Measurements from ENCODE around the gene ARCN1. TPM values are rescaled to one million over a fixed set of nuclear protein-coding genes. Genes with fewer than 3 reads are reported as not detected.

Gene ARCN1
- 100 to 1,000 TPM; 133 to 145 TPM for total RNA-seq
- long read RNA-seq, transcript ARCN1-201 (10 exons, 3,845 nt): major isoform, 33 of 57 reads
- long read RNA-seq, partial matches to known transcripts: 4 of 57 reads
- long read RNA-seq, other reads (novel, unspliced or antisense): 19 of 57 reads

DNA sequence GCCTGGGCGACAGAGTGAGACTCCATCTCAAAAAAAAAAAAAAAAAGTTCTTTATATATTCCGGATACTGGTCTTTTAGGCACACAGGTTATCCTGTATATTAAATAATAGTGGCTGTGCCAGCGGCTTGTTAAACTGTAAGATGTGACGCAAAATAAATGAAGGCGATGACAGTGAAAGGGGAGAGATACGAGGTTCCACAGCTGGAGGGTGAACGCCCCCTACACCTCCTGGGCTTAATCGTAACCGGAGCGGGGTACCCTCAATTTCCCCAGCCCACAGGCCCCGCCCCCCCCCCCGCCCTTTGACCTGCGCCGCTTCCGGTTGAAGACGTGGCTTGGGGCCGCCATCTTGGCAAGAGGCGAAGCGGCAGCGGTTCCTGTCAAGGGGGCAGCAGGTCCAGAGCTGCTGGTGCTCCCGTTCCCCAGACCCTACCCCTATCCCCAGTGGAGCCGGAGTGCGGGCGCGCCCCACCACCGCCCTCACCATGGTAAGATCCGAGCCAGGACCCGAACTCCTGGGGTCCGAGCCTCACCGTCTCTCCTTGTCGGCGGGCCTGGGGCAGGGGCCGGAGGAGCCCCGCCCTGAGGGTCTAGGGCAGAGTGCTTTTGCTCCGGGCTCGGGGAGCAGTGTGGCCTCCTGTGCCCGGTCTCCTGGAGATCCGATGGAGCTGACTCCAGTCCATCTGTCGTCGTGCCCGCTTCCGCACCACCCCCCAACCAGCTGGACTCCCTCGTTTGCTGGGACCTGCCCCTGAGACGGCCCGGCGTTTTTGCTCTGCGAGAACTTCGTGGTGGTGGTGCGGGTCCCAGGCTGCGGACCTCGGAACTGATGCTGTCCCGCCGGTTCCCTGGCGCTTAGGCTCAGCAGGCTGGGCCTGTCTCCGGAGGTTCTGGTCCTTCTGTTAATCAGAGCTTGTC is at the start of gene ARCN1:
Gene ARCN1, plus strand, starts transcription at position 349 of the 920 bp plus-strand sequence. Its CDS starts 139 bp downstream, at position 488.
- DNase-seq (peak; percentile 77 to 82), ATAC-seq (peak; percentile 89)
- intact Hi-C loops (cut with DNase I, micrococcal nuclease): no loop called here

- DNase-seq: no peak
- peak; percentile 60 for ATAC-seq
- intact Hi-C loops (cut with DNase I, micrococcal nuclease): no loop called here
These were observed 49.6 kb upstream of the ARCN1 start for GRCh38 chr11:118522571-118523072.

GRCh38 chr11:118524356-118524755 is 47.9 kb upstream of the ARCN1 start:
- peak; percentile 31 for ATAC-seq
- intact Hi-C loops (cut with DNase I, micrococcal nuclease): no loop called here
- no peak for DNase-seq

DNA sequence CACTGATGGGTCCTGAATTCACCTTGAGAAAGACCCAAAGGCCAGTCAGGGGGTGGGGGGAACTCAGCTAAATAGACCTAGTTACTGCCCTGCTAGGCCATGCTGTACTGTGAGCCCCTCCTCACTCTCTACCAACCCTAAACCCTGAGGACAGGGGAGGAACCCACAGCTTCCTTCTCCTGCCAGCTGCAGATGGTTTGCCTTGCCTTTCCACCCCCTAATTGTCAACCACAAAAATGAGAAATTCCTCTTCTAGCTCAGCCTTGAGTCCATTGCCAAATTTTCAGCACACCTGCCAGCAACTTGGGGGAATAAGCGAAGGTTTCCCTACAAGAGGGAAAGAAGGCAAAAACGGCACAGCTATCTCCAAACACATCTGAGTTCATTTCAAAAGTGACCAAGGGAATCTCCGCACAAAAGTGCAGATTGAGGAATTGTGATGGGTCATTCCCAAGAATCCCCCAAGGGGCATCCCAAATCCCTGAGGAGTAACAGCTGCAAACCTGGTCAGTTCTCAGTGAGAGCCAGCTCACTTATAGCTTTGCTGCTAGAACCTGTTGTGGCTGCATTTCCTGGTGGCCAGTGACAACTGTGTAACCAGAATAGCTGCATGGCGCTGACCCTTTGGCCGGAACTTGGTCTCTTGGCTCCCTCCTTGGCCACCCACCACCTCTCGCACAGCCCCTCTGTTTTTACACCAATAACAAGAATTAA is 47.3 kb upstream of the ARCN1 start:
- ATAC-seq: no peak
- no peak for DNase-seq
- intact Hi-C loops (cut with DNase I, micrococcal nuclease): no loop called here

DNA sequence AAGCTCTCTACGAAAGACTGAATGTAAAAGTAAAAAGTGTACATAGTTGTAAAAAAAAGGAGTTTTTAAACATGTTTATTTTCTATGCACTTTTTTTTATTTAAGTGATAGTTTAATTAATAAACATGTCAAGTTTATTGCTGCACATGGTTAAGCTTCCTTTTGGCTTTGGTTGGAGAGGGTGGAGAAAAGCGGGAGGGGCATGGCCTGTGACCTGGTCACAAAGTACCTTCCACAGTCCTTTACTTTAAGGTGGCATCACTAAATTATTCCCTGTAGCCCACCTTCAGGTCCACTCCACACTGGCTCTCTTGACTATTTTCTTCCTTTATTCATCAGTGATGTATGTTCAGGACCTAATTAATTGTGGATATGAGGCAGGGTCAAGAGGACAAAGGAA is 45.5 kb upstream of the ARCN1 start:
- DNase-seq: no peak
- no peak for ATAC-seq
- intact Hi-C loops (cut with DNase I, micrococcal nuclease): no loop called here

GRCh38 chr11:118527109-118527508 is 45.1 kb upstream of the ARCN1 start, which contains the start of gene TTC36:
TSS of gene TTC36 (plus strand) at chr11:118527474. CDS start at chr11:118527495, 21 bp downstream.
- DNase-seq (no peak), ATAC-seq (no peak)
- intact Hi-C loops (cut with DNase I, micrococcal nuclease): no loop called here

- ATAC-seq (no peak), DNase-seq (no peak)
- intact Hi-C loops (cut with DNase I, micrococcal nuclease): no loop called here
These were observed 43.7 kb upstream of the ARCN1 start for GRCh38 chr11:118528511-118528910.

GRCh38 chr11:118529584-118530175 is 42.5 kb upstream of the ARCN1 start:
- intact Hi-C loops (cut with DNase I, micrococcal nuclease): no loop called here
- peak; percentile 28 for ATAC-seq
- no peak for DNase-seq

- ATAC-seq (peak; percentile 54), DNase-seq (peak in 1 of 2 donors; percentile 31)
- intact Hi-C loops (cut with DNase I, micrococcal nuclease): no loop called here
These were observed 42.0 kb upstream of the ARCN1 start for GRCh38 chr11:118530180-118530682.

DNA sequence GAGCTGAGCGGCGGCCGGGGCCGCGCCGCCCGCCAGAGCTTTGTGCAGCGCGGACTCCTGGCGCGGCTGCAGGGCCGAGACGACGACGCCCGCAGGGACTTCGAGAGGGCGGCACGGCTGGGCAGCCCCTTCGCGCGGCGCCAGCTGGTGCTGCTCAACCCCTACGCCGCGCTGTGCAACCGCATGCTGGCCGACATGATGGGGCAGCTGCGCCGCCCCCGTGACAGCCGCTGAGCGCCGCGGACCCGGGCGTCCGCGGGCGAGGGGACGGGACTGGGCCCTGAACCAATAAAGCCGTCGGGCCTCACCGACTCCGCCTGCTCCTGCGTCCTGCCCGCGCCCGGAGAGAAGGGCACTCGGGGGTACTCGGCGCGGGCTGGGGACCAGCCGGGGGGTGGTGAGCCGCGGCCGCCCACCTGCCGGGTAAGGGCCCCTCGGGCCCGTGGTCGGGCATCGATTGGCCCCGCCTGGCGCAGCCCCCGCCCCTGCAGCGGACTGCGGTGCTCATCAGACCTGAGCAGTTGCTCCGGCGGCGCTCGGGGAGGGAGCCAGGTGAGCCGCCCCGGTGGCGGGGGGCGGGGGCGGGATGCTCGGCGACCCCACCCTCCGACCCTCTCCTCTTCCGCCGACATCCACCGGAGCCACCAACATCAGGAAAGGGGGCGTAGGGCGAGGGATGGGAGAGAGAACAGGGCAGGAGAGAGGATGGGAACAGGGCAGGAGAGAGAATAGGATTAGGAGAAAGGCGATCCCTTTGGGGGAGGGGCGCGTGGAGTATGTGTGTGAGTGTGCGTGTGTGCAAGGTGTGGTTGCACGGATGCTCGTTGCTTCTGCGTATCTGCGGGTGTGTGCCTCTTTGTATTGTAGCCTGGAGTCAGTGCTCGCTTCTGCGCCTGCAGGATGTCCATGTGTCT is 41.3 kb upstream of the ARCN1 start, which contains the start of gene TMEM25:
Gene TMEM25, plus strand, starts transcription at position 510 of the 914 bp plus-strand sequence. CDS start 610 bp downstream, outside the sequence.
- ATAC-seq (peak; percentile 70), DNase-seq (peak; percentile 57 to 76)
- intact Hi-C loops (cut with DNase I, micrococcal nuclease): no loop called here

DNA sequence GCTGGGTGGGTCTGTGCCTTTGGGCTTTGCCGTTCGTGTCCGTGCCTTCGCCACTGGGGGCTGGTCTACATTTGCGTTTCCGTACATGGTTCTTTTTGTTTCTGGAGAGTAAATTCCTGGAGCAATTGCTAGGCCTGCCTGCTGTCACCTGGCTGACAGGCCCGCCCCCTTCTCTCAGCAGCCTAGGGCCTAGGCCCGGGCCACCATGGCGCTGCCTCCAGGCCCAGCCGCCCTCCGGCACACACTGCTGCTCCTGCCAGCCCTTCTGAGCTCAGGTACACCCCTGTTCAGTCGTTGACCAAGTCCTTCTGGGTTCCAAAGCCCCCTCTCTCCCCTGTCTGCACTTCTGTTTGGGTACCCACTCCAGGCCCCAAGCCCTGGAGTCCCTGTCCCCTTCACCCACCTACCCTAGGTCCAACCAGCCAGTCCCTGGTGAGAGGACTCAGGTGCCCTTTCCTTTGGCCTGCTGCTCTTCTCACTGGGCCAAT is 40.6 kb upstream of the ARCN1 start:
- DNase-seq: no peak
- ATAC-seq: peak; percentile 5
- intact Hi-C loops (cut with DNase I, micrococcal nuclease): no loop called here

DNA sequence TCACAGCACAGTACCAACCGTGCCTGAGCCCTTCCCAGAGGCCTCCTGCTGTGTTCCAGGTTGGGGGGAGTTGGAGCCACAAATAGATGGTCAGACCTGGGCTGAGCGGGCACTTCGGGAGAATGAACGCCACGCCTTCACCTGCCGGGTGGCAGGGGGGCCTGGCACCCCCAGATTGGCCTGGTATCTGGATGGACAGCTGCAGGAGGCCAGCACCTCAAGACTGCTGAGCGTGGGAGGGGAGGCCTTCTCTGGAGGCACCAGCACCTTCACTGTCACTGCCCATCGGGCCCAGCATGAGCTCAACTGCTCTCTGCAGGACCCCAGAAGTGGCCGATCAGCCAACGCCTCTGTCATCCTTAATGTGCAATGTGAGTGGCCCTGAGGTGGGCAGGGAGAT is 40.1 kb upstream of the ARCN1 start:
- peak in 1 of 2 donors; percentile 25 for DNase-seq
- intact Hi-C loops (cut with DNase I, micrococcal nuclease): no loop called here

GRCh38 chr11:118532852-118533768 is 39.1 kb upstream of the ARCN1 start:
- ATAC-seq: no peak
- no peak for DNase-seq
- intact Hi-C loops (cut with DNase I, micrococcal nuclease): no loop called here

More for the DNA sequence above, 40.1 kb upstream of the ARCN1 start:
- ATAC-seq: no peak

- intact Hi-C loops (cut with DNase I, micrococcal nuclease): no loop called here
- peak; percentile 52 for ATAC-seq
- peak; percentile 30 to 32 for DNase-seq
These were observed 38.2 kb upstream of the ARCN1 start for GRCh38 chr11:118533769-118534729.

DNA sequence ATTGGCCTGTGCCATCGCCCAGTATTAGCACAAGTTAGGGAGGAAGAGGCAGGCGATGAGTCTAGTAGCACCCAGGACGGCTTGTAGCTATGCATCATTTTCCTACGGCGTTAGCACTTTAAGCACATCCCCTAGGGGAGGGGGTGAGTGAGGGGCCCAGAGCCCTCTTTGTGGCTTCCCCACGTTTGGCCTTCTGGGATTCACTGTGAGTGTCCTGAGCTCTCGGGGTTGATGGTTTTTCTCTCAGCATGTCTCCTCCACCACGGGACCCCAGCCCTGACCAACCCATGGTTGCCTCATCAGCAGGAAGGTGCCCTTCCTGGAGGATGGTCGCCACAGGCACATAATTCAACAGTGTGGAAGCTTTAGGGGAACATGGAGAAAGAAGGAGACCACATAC is 36.9 kb upstream of the ARCN1 start:
- ATAC-seq (no peak), DNase-seq (no peak)
- intact Hi-C loops (cut with DNase I, micrococcal nuclease): no loop called here

Measured in left colon (tissue), 2 donors.